Activated CD4-positive, alpha-beta T cell treated with anti-CD3 and anti-CD28 coated beads, Interleukin-2, amount 50 U/mL, for 1 hour (primary cell): ENCODE data around the gene NUDCD3.

ENCODE experiments used
- DNase-seq: peaks from one replicate; pipeline ENCODE4 v3.0.0-alpha.2; 2020

NUDCD3 gene

GRCh38 chr7:44347546-44348114, 142.8 kb downstream of the NUDCD3 start:
- no peak for DNase-seq

DNA sequence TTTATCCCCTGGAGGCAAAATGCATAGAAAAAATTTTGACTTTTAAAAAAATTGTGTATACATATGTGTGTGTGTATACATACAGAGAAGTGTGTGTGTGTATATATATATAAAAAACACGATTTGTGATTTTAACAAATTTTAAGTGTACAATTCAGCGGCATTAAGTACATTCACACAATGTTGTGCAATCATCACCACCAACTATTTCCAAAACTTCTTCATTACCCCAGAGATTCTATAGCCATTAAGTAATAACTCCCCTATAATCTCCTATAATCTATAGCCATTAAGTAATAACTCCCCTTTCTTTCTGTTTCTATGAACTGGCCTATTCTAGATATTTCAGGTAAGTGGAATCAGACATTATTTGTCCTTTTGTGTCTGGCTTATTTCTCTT, 144.4 kb downstream of the NUDCD3 start:
- DNase-seq, result no peak

- no peak for DNase-seq
These were observed 149.1 kb downstream of the NUDCD3 start for GRCh38 chr7:44341401-44341800.

GRCh38 chr7:44338600-44338999, 151.9 kb downstream of the NUDCD3 start:
- no peak for DNase-seq

DNA sequence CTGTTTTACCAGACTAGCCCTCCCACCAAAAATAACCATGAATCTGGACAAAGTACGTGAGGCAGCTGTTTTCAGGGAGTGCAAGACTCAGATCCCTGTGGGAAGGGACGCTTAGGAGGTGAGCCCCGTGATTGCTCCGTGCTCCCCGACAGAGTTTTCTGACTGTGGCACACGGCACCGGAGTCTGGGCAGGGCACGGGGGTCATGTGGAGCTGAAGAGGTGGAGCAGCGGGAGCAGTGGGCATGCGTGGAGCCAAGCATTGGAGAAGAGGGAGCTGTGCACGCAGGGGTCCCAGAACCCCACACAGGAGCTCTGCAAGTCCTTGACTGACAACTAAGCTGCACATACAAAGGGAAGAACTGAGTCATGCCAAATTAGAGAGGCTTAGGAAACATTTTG, 154.0 kb downstream of the NUDCD3 start:
- DNase-seq, result no peak

DNA sequence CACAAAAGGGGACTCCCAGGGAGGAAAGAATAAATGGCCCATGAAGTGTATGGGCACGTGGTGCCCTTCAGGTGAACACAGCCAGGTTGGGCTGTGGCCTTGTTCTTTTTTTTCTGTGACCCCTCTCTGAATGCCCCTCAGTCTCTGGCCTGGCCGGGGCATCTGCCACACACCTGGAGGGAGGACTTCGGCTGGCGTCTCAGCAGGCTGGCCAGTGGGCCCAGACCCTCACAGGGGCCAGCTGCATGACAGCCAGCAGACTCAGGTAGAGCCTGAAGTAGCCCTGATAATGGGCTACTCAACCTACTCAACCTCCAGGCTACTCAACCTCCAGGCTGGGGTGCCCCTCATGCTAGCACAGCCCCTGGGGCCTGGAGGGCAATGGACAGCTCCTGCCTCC, 155.3 kb downstream of the NUDCD3 start:
- no peak for DNase-seq

GRCh38 chr7:44334734-44335097, 155.7 kb downstream of the NUDCD3 start:
- DNase-seq, result no peak

GRCh38 chr7:44333911-44334733, 156.3 kb downstream of the NUDCD3 start:
- no peak for DNase-seq

- DNase-seq, result no peak
These were observed 158.8 kb downstream of the NUDCD3 start for GRCh38 chr7:44331682-44332081.

DNA sequence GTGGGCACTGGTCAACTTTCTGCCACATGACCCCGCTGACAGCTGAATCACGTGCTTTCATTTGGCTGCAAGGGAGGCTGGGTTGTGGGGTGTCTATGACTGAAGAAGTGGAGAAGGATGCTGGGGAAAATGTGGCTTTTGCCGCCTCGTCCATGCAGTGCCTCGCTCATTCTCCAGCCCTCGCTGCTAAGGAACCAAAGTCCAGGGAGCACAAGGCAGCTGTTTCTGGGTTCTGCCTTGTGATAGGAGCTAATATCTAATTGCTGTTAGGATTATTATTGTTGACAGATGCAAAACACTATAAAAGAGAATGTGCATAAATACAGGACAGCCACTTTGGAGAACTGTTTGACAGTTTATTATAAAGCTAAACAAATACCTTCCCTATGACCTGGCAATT, 160.1 kb downstream of the NUDCD3 start:
- no peak for DNase-seq

DNA sequence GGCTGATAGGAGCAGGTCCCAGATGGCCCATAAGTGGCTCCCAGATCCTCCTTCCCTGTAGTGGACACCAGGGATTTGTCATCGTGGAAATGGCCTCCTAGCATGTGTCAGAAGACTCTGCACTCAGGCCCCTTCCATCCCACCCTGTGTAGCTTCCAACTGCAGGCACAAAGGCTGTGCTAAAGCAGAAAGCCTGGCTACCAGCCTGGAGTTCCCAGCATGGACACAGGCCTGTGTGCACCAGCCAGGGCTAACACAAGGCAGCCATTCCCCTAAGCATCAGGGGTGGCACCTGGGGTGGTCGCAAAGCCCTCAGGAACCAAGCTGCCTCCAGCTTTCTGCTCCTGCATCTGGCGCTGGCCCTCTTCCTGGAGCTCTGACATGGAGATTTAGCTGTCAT, 160.6 kb downstream of the NUDCD3 start:
- no peak for DNase-seq
